Measurements from ENCODE around the gene LHFPL5. TPM values are rescaled to one million over a fixed set of nuclear protein-coding genes. Genes with fewer than 3 reads are reported as not detected.

LHFPL5 gene
- total and polyA plus RNA-seq, 2 of the 8 experiments (the other 6 are each of a cell fraction or from before 2014, with no cell fraction given) = 0.03 TPM; not detected in 1

- TF ChIP-seq TEAD4 (IDR thresholded peaks at IDR 0.05; ENCODE audit: low read depth, low read length) (no peak), YY1 (IDR thresholded peaks at IDR 0.05; ENCODE audit: low read depth, low read length) (no peak), SP2 (IDR thresholded peaks at IDR 0.05; ENCODE audit: low read length) (no peak), RFX5 (IDR thresholded peaks at IDR 0.05; ENCODE audit: borderline replicate concordance, low read depth, low read length) (no peak), MAFK (IDR thresholded peaks at IDR 0.05; ENCODE audit: low read depth, low read length) (no peak), CBX8 (IDR thresholded peaks at IDR 0.05; ENCODE audit: borderline replicate concordance, low read depth, low read length) (no peak)
Measured at GRCh38 chr6:35781290-35781689, 23.9 kb upstream of the LHFPL5 start (continued).

All from H1 (cell line).